HG03175 (cell line): Measurements from ENCODE around the gene SP1.
"Not testable (repeated sequence)": the region's sequence is repeated elsewhere in the genome, so short reads cannot be mapped to it uniquely, and the experiment has no call there.

Source experiments
- ATAC-seq: cut with Tn5 transposase; IDR thresholded peaks from one replicate; pipeline ENCODE4 v1.9.1; 2021; ENCODE audit warnings: mild to moderate bottlenecking, moderate library complexity; ENCODE audit not compliant: unreplicated experiment

The SP1 gene

GRCh38 chr12:53444593-53445325, 64.8 kb downstream of the SP1 start:
- ATAC-seq = not testable (repeated sequence)

DNA sequence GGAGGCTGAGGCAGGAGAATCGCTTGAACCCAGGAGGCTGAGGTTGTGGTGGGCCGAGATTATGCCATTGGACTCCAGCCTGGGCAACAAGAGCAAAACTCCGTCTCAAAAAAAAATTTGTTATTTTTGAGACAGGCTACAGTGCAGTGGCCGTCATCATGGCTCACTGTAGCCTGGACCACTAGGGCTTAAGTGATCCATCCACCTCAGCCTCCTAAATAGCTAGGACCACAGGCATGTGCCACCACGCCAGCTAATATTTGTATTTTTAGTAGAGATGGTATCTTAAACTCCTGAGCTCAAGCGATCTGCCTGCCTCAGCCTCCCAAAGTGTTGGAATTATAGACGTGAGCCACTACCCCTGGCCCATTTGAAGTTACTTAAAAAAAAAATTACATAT, 71.0 kb downstream of the SP1 start:
- ATAC-seq = no peak

DNA sequence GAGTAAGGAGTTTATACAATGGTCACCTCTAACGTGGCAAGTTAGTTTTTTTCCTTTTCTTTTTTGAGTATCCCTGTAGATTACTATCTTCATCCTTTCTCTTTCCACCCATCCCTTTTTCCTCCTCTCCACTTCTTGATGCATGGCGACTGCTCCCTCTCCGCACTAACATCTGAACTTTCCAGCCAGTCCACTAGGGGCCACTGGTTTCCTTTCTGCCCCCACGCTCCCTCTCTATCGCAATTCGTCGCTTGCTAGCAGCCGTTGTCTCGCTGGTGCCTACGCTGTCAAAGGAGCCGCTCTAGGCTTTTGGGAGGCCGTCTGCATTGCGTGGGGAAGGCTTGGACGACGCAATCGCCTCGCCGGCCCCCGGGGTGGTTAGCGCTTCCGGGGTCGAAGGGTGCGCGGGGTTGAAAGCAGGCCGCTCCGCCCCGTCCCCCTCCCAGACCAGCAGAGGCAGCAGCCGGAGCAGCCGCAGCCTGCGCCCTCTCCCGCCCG, 71.7 kb downstream of the SP1 start, which contains the start of gene PCBP2:
PCBP2 (plus strand) TSS at position 442 of the 498 bp plus-strand sequence. CDS start 2,699 bp downstream, outside the sequence.
- ATAC-seq = peak; percentile 97

GRCh38 chr12:53452159-53453077, 72.4 kb downstream of the SP1 start:
- no peak for ATAC-seq

DNA sequence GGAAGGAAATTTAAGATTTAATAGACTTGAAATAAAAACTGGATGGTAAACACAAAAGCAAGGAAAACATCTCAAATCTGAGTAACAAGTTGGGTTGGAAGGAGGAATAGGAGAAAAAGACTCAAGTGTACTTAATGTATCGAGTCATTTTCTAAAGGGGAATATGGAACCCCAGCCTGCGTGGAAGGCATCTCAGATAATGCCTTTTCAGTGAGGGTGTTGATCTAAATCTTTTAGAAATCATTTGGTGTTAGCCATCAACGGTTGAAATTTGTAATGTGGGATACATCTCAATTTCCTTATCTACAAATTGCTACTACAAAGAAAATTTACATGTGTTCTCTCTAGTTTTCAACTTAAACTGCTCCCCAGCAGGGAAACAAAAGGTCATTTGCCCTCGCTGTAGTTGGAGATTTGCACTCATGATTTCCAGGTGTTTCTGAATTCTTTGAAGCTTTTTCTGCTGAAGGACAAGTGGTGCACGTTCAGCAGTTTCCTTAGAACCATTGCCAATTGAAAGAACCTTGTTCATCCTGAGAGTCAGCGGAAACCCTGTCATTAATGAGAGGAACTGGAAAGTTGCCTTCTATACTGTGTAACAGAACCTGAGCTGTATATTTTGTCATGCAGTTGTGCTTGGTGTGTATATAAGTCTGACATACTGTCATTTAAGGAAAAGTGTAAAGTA, 74.1 kb downstream of the SP1 start:
- ATAC-seq = no peak

DNA sequence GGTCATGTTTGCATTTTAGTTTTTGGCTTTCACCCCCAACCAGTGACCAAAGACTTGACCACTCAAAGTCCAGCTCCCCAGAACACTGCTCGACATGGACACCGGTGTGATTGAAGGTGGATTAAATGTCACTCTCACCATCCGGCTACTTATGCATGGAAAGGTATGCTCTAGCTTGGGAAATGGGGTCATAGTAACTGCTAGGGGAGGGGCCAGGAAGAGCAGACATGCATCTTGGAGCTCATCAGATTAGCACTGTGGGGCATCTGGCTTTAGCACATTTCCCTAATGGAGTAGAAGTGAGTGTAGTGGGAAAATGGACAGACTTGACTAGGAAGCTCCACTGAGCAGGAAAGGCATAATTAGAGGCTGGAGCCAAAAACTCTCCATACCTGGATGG, 74.7 kb downstream of the SP1 start:
- ATAC-seq = no peak

DNA sequence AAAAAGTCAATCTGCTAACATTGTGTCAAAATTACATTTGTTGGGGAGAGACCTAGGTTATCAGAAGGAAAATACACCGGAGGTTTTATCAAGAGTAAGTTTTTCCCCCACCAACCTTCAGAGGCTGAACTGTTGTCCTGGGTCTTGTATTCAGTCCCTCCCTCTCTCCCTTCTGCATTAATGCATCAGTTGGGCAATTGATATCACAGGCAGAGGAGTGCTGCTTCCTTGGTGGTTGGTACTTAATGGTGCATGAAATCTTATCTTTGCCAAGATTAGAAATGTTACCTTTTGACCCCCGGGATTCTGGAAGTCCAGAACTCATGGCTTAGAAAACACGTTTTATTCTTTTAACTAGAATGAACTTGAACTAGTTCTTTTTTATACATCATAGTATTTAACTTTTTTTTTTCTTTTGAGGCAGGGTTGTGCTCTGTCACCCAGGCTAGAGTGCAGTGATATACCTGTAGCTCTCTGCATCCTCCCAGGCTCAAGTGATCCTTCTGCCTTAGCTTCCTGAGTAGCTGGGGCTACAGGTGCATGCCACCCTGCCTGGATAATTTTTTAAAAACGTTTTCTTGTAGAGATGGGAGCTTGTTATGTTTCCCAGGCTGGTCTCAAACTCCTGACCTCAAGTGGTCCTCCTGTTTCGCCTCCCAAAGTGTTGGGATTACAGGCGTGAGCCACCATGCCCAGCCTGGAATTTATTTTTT, 76.8 kb downstream of the SP1 start:
- ATAC-seq = no peak

DNA sequence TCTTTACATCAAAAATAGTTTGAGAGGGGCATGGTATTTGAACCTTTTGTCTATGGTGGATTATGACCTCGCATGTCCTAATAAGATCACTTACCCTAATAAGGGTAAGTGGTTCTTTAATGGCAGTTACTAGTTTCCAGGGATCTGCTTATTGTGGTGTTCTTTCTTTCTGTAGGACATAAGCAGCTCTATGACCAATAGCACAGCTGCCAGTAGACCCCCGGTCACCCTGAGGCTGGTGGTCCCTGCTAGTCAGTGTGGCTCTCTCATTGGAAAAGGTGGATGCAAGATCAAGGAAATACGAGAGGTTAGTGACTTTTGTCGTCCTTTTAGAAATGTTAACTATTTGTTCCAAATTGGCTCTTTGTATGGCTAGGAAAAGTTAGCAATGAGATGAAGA, 79.1 kb downstream of the SP1 start:
- ATAC-seq = no peak

DNA sequence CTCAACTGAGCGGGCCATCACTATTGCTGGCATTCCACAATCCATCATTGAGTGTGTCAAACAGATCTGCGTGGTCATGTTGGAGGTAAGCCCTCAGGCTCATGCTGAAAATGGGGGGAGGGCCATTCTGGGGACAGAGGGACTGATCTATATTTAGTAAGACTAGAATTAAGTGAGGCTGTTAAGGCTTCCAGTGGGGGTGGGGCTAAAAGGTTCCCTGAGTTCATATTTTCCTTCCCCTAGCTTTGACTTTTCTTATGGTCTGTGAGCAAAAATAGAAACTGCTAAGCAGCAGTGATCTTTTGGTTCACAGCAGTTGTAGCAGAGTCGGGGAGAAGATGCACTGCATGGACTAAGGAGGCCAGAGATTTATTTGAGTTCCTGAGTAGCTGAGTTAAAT, 81.1 kb downstream of the SP1 start:
- ATAC-seq = no peak

DNA sequence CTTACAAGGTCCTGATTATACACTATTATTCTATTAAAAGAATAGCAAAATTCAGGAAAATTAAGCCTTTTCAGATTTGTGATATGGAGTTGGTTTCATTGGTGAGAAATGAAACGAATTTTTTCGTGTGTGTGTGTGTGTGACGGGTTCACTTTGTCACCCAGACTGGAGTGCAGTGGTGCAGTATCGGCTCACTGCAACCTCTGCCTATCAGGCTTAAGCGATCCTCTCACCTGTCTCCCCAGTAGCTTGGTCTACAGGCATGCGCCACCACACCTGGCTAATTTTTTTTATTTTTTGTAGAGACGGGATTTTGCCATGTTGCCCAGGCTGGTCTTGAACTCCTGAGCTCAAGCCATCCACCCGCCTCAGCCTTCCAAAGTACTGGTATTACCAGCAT, 81.6 kb downstream of the SP1 start:
- ATAC-seq = no peak

- ATAC-seq = no peak
Measured at GRCh38 chr12:53462935-53463334, 83.0 kb downstream of the SP1 start.

DNA sequence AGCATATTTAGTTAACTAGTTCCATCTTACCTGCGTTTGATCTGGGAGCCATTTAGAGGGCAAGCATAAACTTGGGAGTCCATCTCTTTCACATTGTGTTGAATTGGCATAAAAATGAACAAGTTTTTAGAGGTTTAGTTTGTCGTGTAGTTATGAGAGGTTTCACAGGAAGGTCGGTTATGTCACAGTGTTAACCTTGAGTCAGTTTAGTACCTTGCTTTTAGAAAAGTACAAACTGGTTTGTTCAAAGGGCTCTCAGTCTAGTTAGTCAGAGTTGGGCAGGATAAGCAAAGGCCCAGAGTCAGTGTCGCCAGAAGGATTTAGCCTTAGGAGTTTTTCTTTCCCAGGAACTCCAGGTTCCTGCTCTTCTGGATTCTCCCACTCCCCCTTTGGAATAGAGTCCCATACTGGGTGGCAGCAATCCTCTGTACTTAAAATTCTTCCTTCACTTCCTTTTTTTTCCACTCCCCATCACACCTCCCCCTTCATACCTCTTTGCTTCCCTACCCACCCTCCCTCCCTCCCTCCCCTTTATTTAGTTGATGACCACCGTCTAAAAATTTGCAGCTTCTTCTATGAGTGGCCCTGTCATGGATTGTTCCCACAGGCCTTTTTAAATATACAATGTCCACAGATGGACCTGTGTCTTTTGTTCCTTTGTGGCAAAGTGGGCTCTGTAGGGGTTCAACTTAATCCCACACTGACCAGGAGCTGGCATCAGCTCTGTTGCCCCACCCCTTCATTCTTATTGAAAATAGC, 84.0 kb downstream of the SP1 start:
- ATAC-seq = no peak

DNA sequence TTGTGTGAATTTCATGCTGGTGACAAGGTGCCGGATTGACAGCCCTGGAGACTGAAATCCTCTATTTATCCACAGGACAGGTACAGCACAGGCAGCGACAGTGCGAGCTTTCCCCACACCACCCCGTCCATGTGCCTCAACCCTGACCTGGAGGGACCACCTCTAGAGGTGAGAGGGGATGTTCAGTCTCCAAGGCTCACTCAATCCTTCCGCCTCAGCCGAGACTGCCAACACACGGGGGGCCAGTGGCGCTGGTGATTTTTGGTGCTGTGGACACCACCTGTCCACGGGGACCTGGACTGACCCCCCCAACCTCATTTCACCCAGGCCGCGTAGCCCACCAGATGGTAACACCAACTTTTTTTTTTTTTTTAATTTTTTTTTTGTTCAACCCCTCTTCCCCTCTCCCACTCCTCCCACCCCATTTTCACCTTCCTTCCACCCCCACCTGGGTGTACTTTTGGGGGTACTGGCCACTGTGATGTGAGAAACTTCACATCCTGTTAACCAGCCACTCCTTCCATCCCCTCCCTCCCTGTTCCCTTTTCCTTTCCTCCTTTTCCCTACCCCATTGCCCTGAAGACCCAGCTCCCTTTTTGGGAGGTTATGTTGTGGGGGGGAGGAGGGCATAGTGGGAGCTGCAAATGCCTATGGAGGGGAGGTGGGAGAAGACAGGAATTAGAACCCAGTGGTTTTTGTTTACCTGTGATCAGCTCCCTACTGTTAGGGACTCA, 84.9 kb downstream of the SP1 start:
- no peak for ATAC-seq

DNA sequence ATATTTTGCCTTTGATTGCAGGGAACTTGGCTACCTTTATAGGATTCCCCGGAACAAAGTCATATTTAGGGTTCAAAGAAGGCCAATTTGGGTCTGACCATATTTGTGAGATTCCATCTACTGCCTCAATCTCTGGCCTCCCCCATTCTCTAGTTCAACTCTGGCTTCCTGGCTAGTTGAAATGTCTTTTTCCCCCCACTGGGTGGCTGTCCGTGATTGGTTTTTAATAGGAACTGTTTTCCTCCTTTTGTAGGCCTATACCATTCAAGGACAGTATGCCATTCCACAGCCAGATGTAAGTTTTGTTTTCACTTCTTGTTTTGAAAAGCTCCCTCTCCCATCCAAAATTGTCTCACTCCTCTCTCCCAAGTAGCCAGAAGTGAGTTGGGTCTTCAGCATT, 85.7 kb downstream of the SP1 start:
- ATAC-seq = no peak
